Activated naive CD4-positive, alpha-beta T cell treated with anti-CD3 and anti-CD28 coated beads for 36 hours (primary cell): ENCODE results near the gene ZSCAN32. TPM values are rescaled to one million over a fixed set of nuclear protein-coding genes. Genes with fewer than 3 reads are reported as not detected.
A peak's percentile ranks its signal among the peaks of the same experiment; 100 is the strongest.

ENCODE experiments used
- CTCF ChIA-PET: fragments of 350-600 bp; sonication (Branson Sonifier 250); formaldehyde crosslinking; loops from one replicate; lab custom pipeline; 2021; ENCODE audit warnings: antibody characterized with exemption; lab: Charles Lee
- DNase-seq: peaks from one replicate; pipeline ENCODE4 v3.0.0-alpha.2; 2020
- H3K27ac Mint-ChIP-seq: one replicate; pipeline ENCODE4 v1.8.0; 2021; ENCODE audit warnings: mild to moderate bottlenecking, mixed read lengths
- H3K27me3 Mint-ChIP-seq: one replicate; pipeline ENCODE4 v1.8.0; 2021; ENCODE audit warnings: low read depth, mixed read lengths
- H3K36me3 Mint-ChIP-seq: one replicate; pipeline ENCODE4 v1.8.0; 2021; ENCODE audit warnings: low read depth, mixed read lengths
- H3K4me1 Mint-ChIP-seq: one replicate; pipeline ENCODE4 v1.8.0; 2021; ENCODE audit warnings: low read depth, mixed read lengths
- H3K4me3 Mint-ChIP-seq: one replicate; pipeline ENCODE4 v1.8.0; 2021; ENCODE audit warnings: mild to moderate bottlenecking, moderate library complexity, mixed read lengths
- H3K9me3 Mint-ChIP-seq: one replicate; pipeline ENCODE4 v1.8.0; 2021; ENCODE audit warnings: mixed read lengths
- intact Hi-C: fragments of 100-400 bp; cut with micrococcal nuclease; formaldehyde crosslinking; loops from one replicate; pipeline ENCODE4 v1.15.1; 2023
- total RNA-seq, 2 experiments: library from RNA; stranded (reverse); gene quantifications; one replicate each; pipeline ENCODE4 v1.2.3, GENCODE V29; 2021

ZSCAN32 gene
- total RNA-seq: 1 to 10 TPM; 6.5 to 7.9 TPM

GRCh38 chr16:3400779-3401688 is at the start of gene ZSCAN32, which contains the start of gene ZNF174:
Gene ZSCAN32, minus strand, starts transcription at chr16:3401004. Its CDS starts 3,447 bp downstream, at chr16:3397557.
Gene ZNF174, plus strand, starts transcription at chr16:3401215. Its CDS starts 790 bp downstream, at chr16:3402005.
- Mint-ChIP-seq H3K9me3 (peaks cover 26% of the 10 kb centered on the region), H3K4me3 (peak within 1 kb of the TSS; percentile 86), H3K27ac (peak within 1 kb of the TSS; percentile 75), H3K27me3 (no peaks in the 10 kb centered on the region), H3K4me1 (peaks cover 39% of the 10 kb centered on the region), H3K36me3 (peaks cover 60% of the 10 kb centered on the region)
- peak; percentile 99 for DNase-seq
- intact Hi-C loops: loop anchor here (1.0 to 5.0 kb wide), 9 partner anchors 36 to 267 kb away; partner anchors contain the start of genes NAA60, OR1F1, ZNF200 and ZNF263
- CTCF ChIA-PET: no interaction called here

- peaks cover 24% of the 10 kb centered on the region for H3K36me3 Mint-ChIP-seq
- H3K4me1 Mint-ChIP-seq: peaks cover 23% of the 10 kb centered on the region
- H3K27me3 Mint-ChIP-seq: no peaks in the 10 kb centered on the region
- peak overlapping the region; percentile 93 for H3K27ac Mint-ChIP-seq
- CTCF ChIA-PET: interaction anchor here (0.6 to 1.1 kb wide), 6 partner anchors 9 to 57 kb away, joined by 3 to 4 read pairs (median 4); partner anchors contain the start of gene CLUAP1
- intact Hi-C loops: loop anchor here (1.0 kb wide), 1 partner anchor 13 kb away; no protein-coding TSS in a partner anchor
- peak; percentile 48 for DNase-seq
- H3K4me3 Mint-ChIP-seq: peak overlapping the region; percentile 95
- H3K9me3 Mint-ChIP-seq: peaks cover 9% of the 10 kb centered on the region
These were observed 43.2 kb upstream of the ZSCAN32 start for GRCh38 chr16:3444032-3444388.

- no peaks in the 10 kb centered on the region for H3K27me3 Mint-ChIP-seq
- peak within 1 kb of the TSS; percentile 95 for H3K4me3 Mint-ChIP-seq
- CTCF ChIA-PET: interaction anchor here (0.6 to 1.1 kb wide), 5 partner anchors 9 to 128 kb away, joined by 3 to 4 read pairs (median 3); partner anchors contain the start of gene CLUAP1
- peak; percentile 87 for DNase-seq
- H3K4me1 Mint-ChIP-seq: peaks cover 23% of the 10 kb centered on the region
- peaks cover 9% of the 10 kb centered on the region for H3K9me3 Mint-ChIP-seq
- peak within 1 kb of the TSS; percentile 93 for H3K27ac Mint-ChIP-seq
- H3K36me3 Mint-ChIP-seq: peaks cover 25% of the 10 kb centered on the region
- intact Hi-C loops: loop anchor here (1.0 to 2.0 kb wide), 3 partner anchors 14 to 79 kb away; partner anchors contain the start of genes ZNF174 and ZSCAN32
These were observed 42.6 kb upstream of the ZSCAN32 start, which contains the start of the genes NAA60 and ZNF597 for GRCh38 chr16:3443108-3444031. Gene NAA60, plus strand, starts transcription at chr16:3443680. Its CDS starts 32,548 bp downstream, at chr16:3476228. Gene ZNF597, minus strand, starts transcription at chr16:3443504. Its CDS starts 351 bp downstream, at chr16:3443153.

- no peaks in the 10 kb centered on the region for H3K27me3 Mint-ChIP-seq
- H3K27ac Mint-ChIP-seq: no peak overlapping the region
- no peak overlapping the region for H3K4me3 Mint-ChIP-seq
- CTCF ChIA-PET: no interaction called here
- H3K9me3 Mint-ChIP-seq: peaks cover 9% of the 10 kb centered on the region
- DNase-seq: no peak
- intact Hi-C loops: no loop called here
- peaks cover 15% of the 10 kb centered on the region for H3K4me1 Mint-ChIP-seq
- peaks cover 31% of the 10 kb centered on the region for H3K36me3 Mint-ChIP-seq
These were observed 38.8 kb upstream of the ZSCAN32 start for GRCh38 chr16:3439637-3440036.

GRCh38 chr16:3434373-3434772 is 33.6 kb upstream of the ZSCAN32 start:
- H3K27ac Mint-ChIP-seq: no peak overlapping the region
- H3K4me1 Mint-ChIP-seq: peaks cover 18% of the 10 kb centered on the region
- H3K9me3 Mint-ChIP-seq: peaks cover 8% of the 10 kb centered on the region

GRCh38 chr16:3431779-3432219 is 31.0 kb upstream of the ZSCAN32 start:
- Mint-ChIP-seq H3K27me3 (no peaks in the 10 kb centered on the region), H3K9me3 (peaks cover 8% of the 10 kb centered on the region), H3K4me3 (peak overlapping the region; percentile 53), H3K36me3 (peaks cover 18% of the 10 kb centered on the region), H3K4me1 (peaks cover 18% of the 10 kb centered on the region), H3K27ac (no peak overlapping the region)
- CTCF ChIA-PET: interaction anchor here (0.6 to 1.0 kb wide), 2 partner anchors 12 to 40 kb away, joined by 3 to 4 read pairs; partner anchors contain the start of genes NAA60 and ZNF597
- peak; percentile 73 for DNase-seq
- intact Hi-C loops: loop anchor here (5.0 kb wide), 1 partner anchor 124 kb away; the partner anchor contains the start of genes TIGD7 and ZNF75A

More at GRCh38 chr16:3434373-3434772, 33.6 kb upstream of the ZSCAN32 start:
- no peak for DNase-seq
- no peak overlapping the region for H3K4me3 Mint-ChIP-seq
- CTCF ChIA-PET: no interaction called here
- H3K36me3 Mint-ChIP-seq: peaks cover 27% of the 10 kb centered on the region
- intact Hi-C loops: loop anchor here (5.0 kb wide), 1 partner anchor 127 kb away; the partner anchor contains the start of genes TIGD7 and ZNF75A
- no peaks in the 10 kb centered on the region for H3K27me3 Mint-ChIP-seq

GRCh38 chr16:3413730-3414379 is 13.1 kb upstream of the ZSCAN32 start:
- Mint-ChIP-seq H3K27ac (no peak overlapping the region), H3K4me1 (no peaks in the 10 kb centered on the region), H3K36me3 (peaks cover 26% of the 10 kb centered on the region), H3K4me3 (no peak overlapping the region), H3K9me3 (peaks cover 44% of the 10 kb centered on the region), H3K27me3 (no peaks in the 10 kb centered on the region)
- DNase-seq: no peak
- intact Hi-C loops: no loop called here
- CTCF ChIA-PET: no interaction called here

GRCh38 chr16:3408561-3409197 is 7.9 kb upstream of the ZSCAN32 start:
- Mint-ChIP-seq H3K36me3 (peaks cover 66% of the 10 kb centered on the region), H3K27ac (no peak overlapping the region)

GRCh38 chr16:3401719-3402397 is 1.1 kb upstream of the ZSCAN32 start:
- Mint-ChIP-seq H3K36me3 (peaks cover 60% of the 10 kb centered on the region), H3K27ac (peak overlapping the region; percentile 75), H3K4me1 (peaks cover 32% of the 10 kb centered on the region), H3K4me3 (peak overlapping the region; percentile 86), H3K27me3 (no peaks in the 10 kb centered on the region), H3K9me3 (peaks cover 27% of the 10 kb centered on the region)
- intact Hi-C loops: loop anchor here (1.0 to 5.0 kb wide), 9 partner anchors 37 to 268 kb away; partner anchors contain the start of genes NAA60, OR1F1, ZNF200 and ZNF263
- CTCF ChIA-PET: interaction anchor here (0.6 kb wide), 1 partner anchor 39 kb away, joined by 3 read pairs; no protein-coding TSS in a partner anchor
- no peak for DNase-seq

More at GRCh38 chr16:3408561-3409197, 7.9 kb upstream of the ZSCAN32 start:
- no peak overlapping the region for H3K4me3 Mint-ChIP-seq
- H3K9me3 Mint-ChIP-seq: peaks cover 62% of the 10 kb centered on the region
- DNase-seq: no peak
- peaks cover 5% of the 10 kb centered on the region for H3K4me1 Mint-ChIP-seq
- intact Hi-C loops: no loop called here
- no peaks in the 10 kb centered on the region for H3K27me3 Mint-ChIP-seq
- CTCF ChIA-PET: interaction anchor here (0.7 kb wide), 1 partner anchor 13 kb away, joined by 4 read pairs; no protein-coding TSS in a partner anchor

GRCh38 chr16:3400446-3400778 is 392 bp downstream of the ZSCAN32 start:
- H3K4me1 Mint-ChIP-seq: peaks cover 39% of the 10 kb centered on the region
- no peak for DNase-seq
- H3K27ac Mint-ChIP-seq: peak overlapping the region; percentile 31
- peaks cover 62% of the 10 kb centered on the region for H3K36me3 Mint-ChIP-seq
- peaks cover 22% of the 10 kb centered on the region for H3K9me3 Mint-ChIP-seq
- no peaks in the 10 kb centered on the region for H3K27me3 Mint-ChIP-seq
- CTCF ChIA-PET: interaction anchor here (1.0 kb wide), 1 partner anchor 59 kb away, joined by 3 read pairs; no protein-coding TSS in a partner anchor
- H3K4me3 Mint-ChIP-seq: peak overlapping the region; percentile 86
- intact Hi-C loops: loop anchor here (2.0 to 5.0 kb wide), 2 partner anchors 56 to 213 kb away; partner anchors contain the start of gene OR1F1
